SJCRH30 (cell line): ENCODE data around the gene ARAP1. TPM values are rescaled to one million over a fixed set of nuclear protein-coding genes. Genes with fewer than 3 reads are reported as not detected.

ENCODE experiments used
- DNase-seq, 2 experiments: peaks; one replicate each; pipeline ENCODE4 v3.0.0-alpha.2; 2015 to 2020
- H3K27ac ChIP-seq: fragments of 250-450 bp; sonication (Bioruptor Pico); 2 replicates; pipeline ENCODE4 v1.5.1; 2020; ENCODE audit warnings: mild to moderate bottlenecking, moderate library complexity
- H3K27me3 ChIP-seq: fragments of 250-450 bp; sonication (Bioruptor Pico); 2 replicates; pipeline ENCODE4 v1.5.1; 2020; ENCODE audit warnings: mild to moderate bottlenecking, moderate library complexity
- H3K36me3 ChIP-seq: fragments of 250-450 bp; sonication (Bioruptor Pico); 2 replicates; pipeline ENCODE4 v1.5.1; 2020; ENCODE audit warnings: mild to moderate bottlenecking, moderate library complexity
- H3K4me1 ChIP-seq: fragments of 250-450 bp; sonication (Bioruptor Pico); 2 replicates; pipeline ENCODE4 v1.5.1; 2020; ENCODE audit warnings: mild to moderate bottlenecking, moderate library complexity
- H3K4me3 ChIP-seq: fragments of 250-450 bp; sonication (Bioruptor Pico); 2 replicates; pipeline ENCODE4 v1.5.1; 2020; ENCODE audit warnings: mild to moderate bottlenecking, moderate library complexity
- H3K9me3 ChIP-seq: fragments of 250-450 bp; sonication (Bioruptor Pico); replicated peaks from 2 replicates; pipeline ENCODE4 v1.5.1; 2020; ENCODE audit warnings: mild to moderate bottlenecking, moderate library complexity
- total RNA-seq: library from RNA; depleted of rRNA; stranded (reverse); fragments of >200 nt; shearing (Covaris generic); gene quantifications from 2 replicates; pipeline ENCODE4 v1.2.3, GENCODE V29; 2014

The ARAP1 gene
- total RNA-seq, 1 experiment from 2014 or later, result 19.0 TPM

DNA sequence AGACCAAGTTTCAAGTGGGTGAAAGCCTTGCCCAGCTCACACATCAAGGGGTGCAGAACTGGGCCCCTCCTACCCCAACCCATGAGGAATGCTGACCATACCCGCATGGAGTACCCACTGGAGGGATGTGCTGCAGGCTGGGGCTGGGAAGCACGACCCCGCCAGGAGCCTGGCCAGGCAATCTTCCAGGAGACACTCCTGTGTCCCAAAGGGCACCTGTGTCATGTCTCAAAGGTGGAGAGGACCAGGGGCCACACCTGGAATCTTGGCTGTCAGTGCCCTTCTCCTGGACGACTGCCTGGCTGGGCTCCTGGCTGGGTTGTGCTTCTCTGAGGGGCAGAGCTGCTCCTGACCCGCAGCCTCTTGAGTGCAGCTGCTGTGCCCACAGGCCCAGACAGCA, 6.7 kb downstream of the ARAP1 start:
- Histone ChIP-seq H3K9me3 (no peaks in the 10 kb centered on the region), H3K4me3 (no peak overlapping the region), H3K4me1 (no peaks in the 10 kb centered on the region), H3K27ac (no peak overlapping the region), H3K36me3 (no peaks in the 10 kb centered on the region), H3K27me3 (no peaks in the 10 kb centered on the region)
- DNase-seq, result no peak

DNA sequence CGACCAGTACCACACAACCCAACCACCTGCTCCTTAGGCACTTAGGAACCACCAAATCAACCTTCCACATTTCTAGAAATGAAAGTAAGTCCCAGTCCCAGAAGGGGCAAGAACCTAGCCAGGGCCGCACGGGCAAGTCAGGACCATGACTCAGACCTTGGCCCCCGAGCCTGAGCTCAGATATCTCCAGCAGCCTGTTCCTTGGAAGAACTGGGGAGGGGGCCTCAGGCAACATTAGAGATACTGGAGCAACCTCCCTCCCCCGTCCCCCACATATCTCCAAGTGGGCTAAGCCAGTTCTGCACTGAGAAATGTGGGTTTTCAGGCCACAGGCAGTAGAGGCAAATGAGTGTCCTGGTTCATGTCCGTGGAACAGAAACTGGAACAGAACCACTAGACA, 7.7 kb downstream of the ARAP1 start:
- no peak overlapping the region for H3K4me3 ChIP-seq
- H3K9me3 ChIP-seq, result no peaks in the 10 kb centered on the region
- no peak for DNase-seq
- H3K36me3 ChIP-seq, result no peaks in the 10 kb centered on the region
- H3K27me3 ChIP-seq, result no peaks in the 10 kb centered on the region
- H3K27ac ChIP-seq, result no peak overlapping the region
- H3K4me1 ChIP-seq, result no peaks in the 10 kb centered on the region

DNA sequence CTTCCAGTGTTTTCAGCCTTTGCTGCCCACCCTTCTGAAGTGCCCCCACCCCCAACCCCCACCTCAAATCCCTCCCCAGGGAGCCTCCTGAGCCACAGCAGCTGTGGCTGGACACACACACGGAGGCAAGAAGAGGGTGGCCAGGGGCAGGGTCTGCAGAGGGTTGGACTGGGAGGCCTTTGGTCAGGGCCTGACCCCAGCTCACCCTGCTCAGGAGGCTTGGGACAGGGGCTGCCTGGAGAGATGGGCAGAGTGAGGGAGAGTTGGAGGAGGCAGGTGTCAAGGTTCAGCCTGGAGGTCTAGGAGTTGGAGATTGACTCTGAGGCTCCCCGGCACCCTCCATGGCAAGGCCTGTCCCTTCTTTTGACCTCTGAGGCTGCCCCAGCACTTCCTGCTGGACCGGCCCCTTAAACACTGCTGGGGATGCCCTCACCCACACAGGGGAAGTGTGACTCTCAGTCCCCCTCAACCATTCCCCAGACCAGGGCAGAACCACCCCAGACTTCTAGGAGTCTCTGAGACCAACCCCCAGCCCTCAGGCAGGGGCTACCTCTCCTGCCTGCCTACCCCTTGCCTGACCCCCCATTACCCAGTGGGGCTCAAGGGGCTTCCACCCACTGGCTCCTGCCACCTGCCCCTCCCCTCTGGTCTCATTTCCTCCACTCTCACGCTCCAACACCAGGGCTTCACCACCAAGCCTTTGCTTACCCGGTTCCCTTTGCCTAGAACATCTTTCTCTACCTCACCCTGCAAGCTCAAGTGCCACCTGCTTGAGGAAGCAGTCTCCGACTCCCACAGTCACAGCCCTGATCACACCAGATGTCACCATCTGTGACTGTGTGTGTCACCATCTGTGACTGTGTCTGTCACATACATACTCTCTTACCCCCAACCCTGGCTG, 8.6 kb downstream of the ARAP1 start:
- no peaks in the 10 kb centered on the region for H3K4me1 ChIP-seq
- no peaks in the 10 kb centered on the region for H3K36me3 ChIP-seq
- no peaks in the 10 kb centered on the region for H3K9me3 ChIP-seq
- no peak overlapping the region for H3K4me3 ChIP-seq
- no peaks in the 10 kb centered on the region for H3K27me3 ChIP-seq
- no peak overlapping the region for H3K27ac ChIP-seq
- DNase-seq, result no peak

GRCh38 chr11:72742513-72743320, 9.5 kb downstream of the ARAP1 start:
- no peaks in the 10 kb centered on the region for H3K4me1 ChIP-seq
- H3K27me3 ChIP-seq, result no peaks in the 10 kb centered on the region
- no peak overlapping the region for H3K4me3 ChIP-seq
- H3K9me3 ChIP-seq, result no peaks in the 10 kb centered on the region
- no peaks in the 10 kb centered on the region for H3K36me3 ChIP-seq
- no peak overlapping the region for H3K27ac ChIP-seq
- no peak for DNase-seq

DNA sequence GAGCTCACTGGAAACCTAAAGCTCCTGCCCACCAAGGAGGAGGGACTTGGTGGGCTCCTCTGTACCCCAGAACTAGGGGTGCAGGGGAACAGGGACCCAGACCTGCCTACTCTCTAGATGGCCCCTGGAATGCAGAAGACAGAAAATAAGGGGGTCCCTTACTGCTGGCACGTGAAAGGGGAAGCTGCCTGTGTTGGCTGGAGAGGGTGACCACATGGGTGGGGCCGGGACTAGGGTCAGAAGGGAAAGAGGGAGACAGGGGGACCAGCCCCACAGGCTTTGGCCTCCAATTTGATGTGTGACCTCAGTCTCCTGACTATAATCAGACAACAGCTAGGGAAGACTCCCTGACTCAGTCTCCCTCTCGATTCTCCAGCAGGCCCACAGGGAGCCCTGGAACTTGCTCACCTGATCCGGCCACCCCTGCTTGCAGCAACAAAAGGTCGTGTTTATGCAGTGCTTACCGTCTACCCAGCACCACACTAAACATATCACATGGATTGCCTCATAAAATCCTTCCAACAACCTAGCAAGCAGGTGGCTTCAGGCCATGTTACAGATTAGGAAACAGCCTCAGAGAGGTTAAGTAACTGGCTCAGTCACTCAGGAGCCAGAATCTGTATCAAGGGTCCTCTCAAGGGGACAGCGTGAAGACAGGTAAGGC, 10.2 kb downstream of the ARAP1 start:
- Histone ChIP-seq H3K27ac (no peak overlapping the region), H3K36me3 (no peaks in the 10 kb centered on the region), H3K4me1 (no peaks in the 10 kb centered on the region)

DNA sequence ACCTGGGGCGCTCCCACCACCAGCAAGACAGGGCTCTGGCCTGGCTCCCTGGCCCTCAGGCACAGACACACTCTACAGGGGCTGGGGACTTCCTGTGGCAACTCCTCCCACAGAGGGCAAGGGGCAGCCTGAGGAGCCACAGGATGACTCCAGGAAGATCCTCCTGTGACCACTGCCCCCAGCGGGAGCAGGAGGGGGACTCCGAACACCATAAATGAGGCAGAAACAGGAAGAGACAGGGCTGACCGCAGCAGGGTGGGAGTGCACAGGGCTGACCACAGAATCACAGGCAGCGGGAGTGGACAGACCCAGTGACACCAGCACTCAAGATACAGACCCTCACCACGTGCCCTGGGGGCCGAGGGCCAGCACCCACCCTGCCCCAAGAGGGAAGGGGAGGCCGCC, 10.8 kb downstream of the ARAP1 start:
- Histone ChIP-seq H3K4me1 (peaks cover 4% of the 10 kb centered on the region; the same call in 1 of the 2 replicates), H3K4me3 (no peak overlapping the region), H3K27me3 (no peaks in the 10 kb centered on the region), H3K9me3 (no peaks in the 10 kb centered on the region), H3K27ac (no peak overlapping the region), H3K36me3 (no peaks in the 10 kb centered on the region)
- no peak for DNase-seq

More for the DNA sequence above, 10.2 kb downstream of the ARAP1 start:
- Histone ChIP-seq H3K9me3 (no peaks in the 10 kb centered on the region), H3K4me3 (no peak overlapping the region), H3K27me3 (no peaks in the 10 kb centered on the region)
- no peak for DNase-seq

GRCh38 chr11:72740562-72741428, 11.4 kb downstream of the ARAP1 start:
- peaks cover 4% of the 10 kb centered on the region; the same call in 1 of the 2 replicates for H3K4me1 ChIP-seq
- DNase-seq, result no peak

DNA sequence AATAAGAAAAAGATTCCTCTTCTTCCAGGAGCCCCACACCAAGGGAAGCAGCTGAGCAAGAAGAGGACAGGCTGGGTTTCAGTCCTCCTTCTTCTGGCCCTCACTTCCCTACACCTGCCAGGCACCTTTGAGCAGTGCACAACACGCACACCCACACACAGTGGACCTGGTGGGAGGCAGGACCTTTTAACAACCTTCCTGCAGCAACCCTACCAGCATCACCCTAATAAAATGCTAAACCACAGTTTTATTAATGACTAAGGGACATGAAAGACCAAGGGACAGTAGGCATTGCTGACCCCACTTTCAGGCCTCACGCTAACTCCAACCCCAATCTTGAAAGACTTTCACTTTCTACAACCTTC, 12.2 kb downstream of the ARAP1 start:
- no peaks in the 10 kb centered on the region for H3K36me3 ChIP-seq
- no peaks in the 10 kb centered on the region for H3K9me3 ChIP-seq
- no peaks in the 10 kb centered on the region for H3K27me3 ChIP-seq
- H3K4me1 ChIP-seq, result peaks cover 4% of the 10 kb centered on the region; the same call in 1 of the 2 replicates
- H3K4me3 ChIP-seq, result no peak overlapping the region
- no peak overlapping the region for H3K27ac ChIP-seq
- no peak for DNase-seq

More at GRCh38 chr11:72740562-72741428, 11.4 kb downstream of the ARAP1 start:
- no peak overlapping the region for H3K27ac ChIP-seq
- H3K36me3 ChIP-seq, result no peaks in the 10 kb centered on the region
- H3K27me3 ChIP-seq, result no peaks in the 10 kb centered on the region
- H3K4me3 ChIP-seq, result no peak overlapping the region
- H3K9me3 ChIP-seq, result no peaks in the 10 kb centered on the region

- Histone ChIP-seq H3K36me3 (no peaks in the 10 kb centered on the region), H3K4me1 (peaks cover 4% of the 10 kb centered on the region; the same call in 1 of the 2 replicates), H3K9me3 (no peaks in the 10 kb centered on the region), H3K27ac (no peak overlapping the region), H3K4me3 (no peak overlapping the region), H3K27me3 (no peaks in the 10 kb centered on the region)
- DNase-seq, result no peak
These were observed 12.8 kb downstream of the ARAP1 start for GRCh38 chr11:72739240-72740059.

GRCh38 chr11:72738199-72739141, 13.7 kb downstream of the ARAP1 start:
- H3K9me3 ChIP-seq, result no peaks in the 10 kb centered on the region
- no peak overlapping the region for H3K4me3 ChIP-seq
- peaks cover 4% of the 10 kb centered on the region; the same call in 1 of the 2 replicates for H3K4me1 ChIP-seq
- no peaks in the 10 kb centered on the region for H3K27me3 ChIP-seq
- H3K36me3 ChIP-seq, result no peaks in the 10 kb centered on the region
- DNase-seq, result no peak
- no peak overlapping the region for H3K27ac ChIP-seq

DNA sequence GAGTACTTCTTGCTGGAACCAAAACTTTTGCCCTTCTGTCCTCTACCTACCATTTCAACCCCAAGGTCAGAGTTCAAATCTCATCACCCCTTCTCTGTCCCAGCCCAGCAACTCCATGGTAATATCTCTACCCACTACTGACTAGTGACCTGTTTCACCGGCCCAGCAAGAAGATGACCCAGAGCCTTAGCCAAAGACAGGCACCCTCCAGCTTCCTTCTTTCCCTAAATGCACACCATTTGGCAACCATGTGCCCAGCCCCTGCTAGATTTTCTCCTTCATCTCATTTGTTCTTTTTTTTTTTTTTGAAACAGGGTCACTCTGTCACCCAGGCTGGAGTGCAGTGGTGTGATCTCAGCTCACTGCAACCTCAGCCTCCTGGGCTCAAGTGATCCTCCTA, 14.9 kb downstream of the ARAP1 start:
- H3K27ac ChIP-seq, result no peak overlapping the region
- no peaks in the 10 kb centered on the region for H3K27me3 ChIP-seq
- peaks cover 4% of the 10 kb centered on the region; the same call in 1 of the 2 replicates for H3K4me1 ChIP-seq
- H3K9me3 ChIP-seq, result no peaks in the 10 kb centered on the region
- DNase-seq, result no peak
- H3K4me3 ChIP-seq, result no peak overlapping the region
- no peaks in the 10 kb centered on the region for H3K36me3 ChIP-seq

DNA sequence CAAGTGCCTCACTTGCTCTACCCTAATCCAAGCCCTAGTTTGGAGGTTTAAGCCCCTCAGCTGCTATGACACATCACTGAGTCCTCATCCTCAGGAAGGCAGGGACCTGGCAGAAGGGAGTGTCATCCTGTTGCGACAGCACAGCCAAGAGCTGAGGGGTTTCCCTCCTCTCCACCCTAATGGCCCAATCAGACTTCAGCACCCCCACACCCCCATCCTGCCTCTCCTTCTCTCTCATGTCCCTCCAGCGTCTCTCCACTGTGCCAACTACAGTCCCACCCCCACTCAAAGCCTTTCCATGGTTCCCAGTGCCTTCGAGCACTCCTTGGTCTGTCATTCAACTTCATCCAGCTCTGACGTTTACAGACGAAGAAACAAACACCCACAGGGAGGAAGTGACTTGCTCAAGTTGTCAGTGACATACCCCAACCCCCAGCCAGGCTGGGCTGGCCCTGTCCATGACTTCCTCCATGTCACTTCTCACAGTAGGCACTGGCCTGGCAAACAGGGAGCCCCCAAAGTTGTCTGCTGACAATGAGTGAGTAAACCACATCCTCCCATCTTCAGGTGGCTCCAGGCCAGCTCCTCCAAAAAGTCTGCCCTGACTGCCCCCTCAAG, 15.6 kb downstream of the ARAP1 start:
- H3K4me1 ChIP-seq, result peaks cover 4% of the 10 kb centered on the region; the same call in 1 of the 2 replicates
- H3K27me3 ChIP-seq, result no peaks in the 10 kb centered on the region
- no peak overlapping the region for H3K27ac ChIP-seq
- H3K36me3 ChIP-seq, result no peaks in the 10 kb centered on the region
- H3K9me3 ChIP-seq, result no peaks in the 10 kb centered on the region
- H3K4me3 ChIP-seq, result no peak overlapping the region
- DNase-seq, result peak; percentile 35 to 49
